Stimulated activated effector memory CD8-positive, alpha-beta T cell treated with anti-CD3 and anti-CD28 coated beads, Interleukin-12 subunit alpha, Interleukin-12 subunit beta, amount 100 ng/mL, for 72 hours (primary cell): ENCODE measurements around the gene MMP17.
A peak's percentile ranks its signal among the peaks of the same experiment; 100 is the strongest.
"Not testable (repeated sequence)": the region's sequence is repeated elsewhere in the genome, so short reads cannot be mapped to it uniquely, and the experiment has no call there.

ENCODE experiments used
- ATAC-seq: fragments of 150-1000 bp; cut with Tn5 transposase; 2 replicates; pipeline ENCODE4 v1.10.0; 2021
- DNase-seq, 2 donors: peaks; one replicate each; pipeline ENCODE4 v3.0.0; 2021 to 2022; ENCODE audit warnings: low spot score in 2 of 2
- H3K27ac Mint-ChIP-seq: one replicate; pipeline ENCODE4 v1.8.0; 2022; ENCODE audit warnings: mild to moderate bottlenecking, mixed read lengths
- H3K36me3 Mint-ChIP-seq: one replicate; pipeline ENCODE4 v1.8.0; 2022; ENCODE audit warnings: mild to moderate bottlenecking, mixed read lengths
- H3K4me1 Mint-ChIP-seq: one replicate; pipeline ENCODE4 v1.8.0; 2022; ENCODE audit warnings: mixed read lengths
- H3K4me3 Mint-ChIP-seq: one replicate; pipeline ENCODE4 v1.8.0; 2022; ENCODE audit warnings: mild to moderate bottlenecking, mixed read lengths
- H3K9me3 Mint-ChIP-seq: one replicate; pipeline ENCODE4 v1.8.0; 2022; ENCODE audit warnings: mixed read lengths

MMP17 gene

GRCh38 chr12:131795690-131796410, 32.3 kb upstream of the MMP17 start:
- H3K36me3 Mint-ChIP-seq: peaks cover 85% of the 10 kb centered on the region
- no peaks in the 10 kb centered on the region for H3K9me3 Mint-ChIP-seq
- peaks cover 6% of the 10 kb centered on the region for H3K4me1 Mint-ChIP-seq
- no peak overlapping the region for H3K4me3 Mint-ChIP-seq
- ATAC-seq: no peak
- DNase-seq: no peak
- peak overlapping the region; percentile 52 for H3K27ac Mint-ChIP-seq

GRCh38 chr12:131796411-131796736, 31.8 kb upstream of the MMP17 start:
- Mint-ChIP-seq H3K4me1 (peaks cover 6% of the 10 kb centered on the region), H3K4me3 (no peak overlapping the region), H3K36me3 (peaks cover 85% of the 10 kb centered on the region), H3K27ac (peak overlapping the region; percentile 52), H3K9me3 (no peaks in the 10 kb centered on the region)
- ATAC-seq (no peak), DNase-seq (no peak)

GRCh38 chr12:131796754-131797587, 31.2 kb upstream of the MMP17 start:
- Mint-ChIP-seq H3K4me1 (peaks cover 6% of the 10 kb centered on the region), H3K4me3 (no peak overlapping the region), H3K36me3 (peaks cover 85% of the 10 kb centered on the region), H3K9me3 (no peaks in the 10 kb centered on the region), H3K27ac (no peak overlapping the region)
- DNase-seq (no peak), ATAC-seq (no peak)

- no peak overlapping the region for H3K27ac Mint-ChIP-seq
- no peak for ATAC-seq
- no peak for DNase-seq
- H3K36me3 Mint-ChIP-seq: peaks cover 89% of the 10 kb centered on the region
- no peaks in the 10 kb centered on the region for H3K9me3 Mint-ChIP-seq
- no peak overlapping the region for H3K4me3 Mint-ChIP-seq
- peaks cover 6% of the 10 kb centered on the region for H3K4me1 Mint-ChIP-seq
These were observed 30.6 kb upstream of the MMP17 start for GRCh38 chr12:131797588-131797934.

- DNase-seq (no peak), ATAC-seq (no peak)
- Mint-ChIP-seq H3K9me3 (no peaks in the 10 kb centered on the region), H3K27ac (no peak overlapping the region), H3K36me3 (peaks cover 72% of the 10 kb centered on the region), H3K4me1 (peaks cover 6% of the 10 kb centered on the region), H3K4me3 (no peak overlapping the region)
These were observed 29.0 kb upstream of the MMP17 start for GRCh38 chr12:131799195-131799594.

- H3K4me3 Mint-ChIP-seq: no peak overlapping the region
- H3K9me3 Mint-ChIP-seq: no peaks in the 10 kb centered on the region
- peaks cover 6% of the 10 kb centered on the region for H3K4me1 Mint-ChIP-seq
- no peak for DNase-seq
- peaks cover 71% of the 10 kb centered on the region for H3K36me3 Mint-ChIP-seq
- ATAC-seq: no peak
- H3K27ac Mint-ChIP-seq: no peak overlapping the region
These were observed 28.2 kb upstream of the MMP17 start for GRCh38 chr12:131799828-131800593.

- Mint-ChIP-seq H3K36me3 (peaks cover 64% of the 10 kb centered on the region), H3K9me3 (no peaks in the 10 kb centered on the region), H3K27ac (no peak overlapping the region), H3K4me3 (no peak overlapping the region), H3K4me1 (no peaks in the 10 kb centered on the region)
- DNase-seq: no peak
- no peak for ATAC-seq
These were observed 27.5 kb upstream of the MMP17 start for GRCh38 chr12:131800594-131801135.

GRCh38 chr12:131801254-131801866, 26.8 kb upstream of the MMP17 start:
- Mint-ChIP-seq H3K4me1 (no peaks in the 10 kb centered on the region), H3K4me3 (no peak overlapping the region), H3K27ac (no peak overlapping the region), H3K9me3 (no peaks in the 10 kb centered on the region), H3K36me3 (peaks cover 59% of the 10 kb centered on the region)
- ATAC-seq: no peak
- DNase-seq: no peak

GRCh38 chr12:131803961-131804521, 24.2 kb upstream of the MMP17 start:
- no peak for DNase-seq
- Mint-ChIP-seq H3K9me3 (no peaks in the 10 kb centered on the region), H3K4me1 (no peaks in the 10 kb centered on the region), H3K27ac (no peak overlapping the region), H3K36me3 (peaks cover 34% of the 10 kb centered on the region), H3K4me3 (no peak overlapping the region)
- ATAC-seq: no peak

GRCh38 chr12:131805421-131805820, 22.8 kb upstream of the MMP17 start:
- no peaks in the 10 kb centered on the region for H3K9me3 Mint-ChIP-seq
- no peaks in the 10 kb centered on the region for H3K4me1 Mint-ChIP-seq
- peaks cover 20% of the 10 kb centered on the region for H3K36me3 Mint-ChIP-seq
- H3K4me3 Mint-ChIP-seq: no peak overlapping the region
- H3K27ac Mint-ChIP-seq: no peak overlapping the region
- ATAC-seq (no peak), DNase-seq (no peak)

- Mint-ChIP-seq H3K27ac (no peak overlapping the region), H3K4me3 (no peak overlapping the region), H3K9me3 (no peaks in the 10 kb centered on the region), H3K36me3 (peaks cover 8% of the 10 kb centered on the region), H3K4me1 (no peaks in the 10 kb centered on the region)
- DNase-seq (no peak), ATAC-seq (no peak)
These were observed 21.5 kb upstream of the MMP17 start for GRCh38 chr12:131806674-131807073.

- DNase-seq: no peak
- no peaks in the 10 kb centered on the region for H3K36me3 Mint-ChIP-seq
- peak overlapping the region; percentile 70 for H3K4me3 Mint-ChIP-seq
- peak; percentile 91 for ATAC-seq
- peaks cover 5% of the 10 kb centered on the region for H3K9me3 Mint-ChIP-seq
- no peaks in the 10 kb centered on the region for H3K4me1 Mint-ChIP-seq
- peak overlapping the region; percentile 81 for H3K27ac Mint-ChIP-seq
These were observed 19.3 kb upstream of the MMP17 start for GRCh38 chr12:131808744-131809371.

- peak overlapping the region; percentile 70 for H3K4me3 Mint-ChIP-seq
- H3K36me3 Mint-ChIP-seq, DNase-seq, H3K27ac Mint-ChIP-seq, H3K9me3 Mint-ChIP-seq, ATAC-seq, H3K4me1 Mint-ChIP-seq: not testable (repeated sequence)
These were observed 18.5 kb upstream of the MMP17 start for GRCh38 chr12:131809476-131810254.

GRCh38 chr12:131810726-131811125, 17.5 kb upstream of the MMP17 start:
- Mint-ChIP-seq H3K36me3 (no peaks in the 10 kb centered on the region), H3K9me3 (peaks cover 5% of the 10 kb centered on the region), H3K4me3 (no peak overlapping the region), H3K27ac (no peak overlapping the region), H3K4me1 (no peaks in the 10 kb centered on the region)
- DNase-seq: no peak
- ATAC-seq: no peak
